HG03432 (cell line): ENCODE results near the gene F5.
"Not testable (repeated sequence)": the region's sequence is repeated elsewhere in the genome, so short reads cannot be mapped to it uniquely, and the experiment has no call there.

ENCODE experiments used
- ATAC-seq: cut with Tn5 transposase; IDR thresholded peaks from one replicate; pipeline ENCODE4 v1.9.1; 2021; ENCODE audit warnings: mild to moderate bottlenecking, moderate library complexity; ENCODE audit not compliant: unreplicated experiment

F5 gene

GRCh38 chr1:169546087-169546995 lies 39.9 kb downstream of the F5 start:
- peak; percentile 74 for ATAC-seq

DNA sequence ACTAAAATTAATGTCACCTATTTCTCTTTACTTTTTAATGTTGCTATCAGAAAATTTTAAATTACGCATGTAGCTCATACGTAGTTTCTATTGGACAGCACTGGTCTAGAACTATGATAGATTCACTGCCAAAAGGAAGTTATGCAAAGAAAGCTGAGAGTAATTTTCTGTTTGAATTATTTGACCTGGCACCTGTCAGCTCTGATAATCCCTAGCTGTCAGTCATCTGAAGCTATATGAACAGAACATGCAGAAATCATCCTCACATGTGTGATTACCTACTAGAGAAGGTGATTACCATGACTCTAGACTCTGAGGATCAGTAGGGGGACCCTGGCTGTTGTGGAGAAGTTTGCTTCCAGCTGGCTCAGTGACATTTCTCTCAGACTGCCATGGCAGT lies 40.8 kb downstream of the F5 start:
- ATAC-seq = no peak

GRCh38 chr1:169538998-169539871 lies 47.0 kb downstream of the F5 start:
- no peak for ATAC-seq

DNA sequence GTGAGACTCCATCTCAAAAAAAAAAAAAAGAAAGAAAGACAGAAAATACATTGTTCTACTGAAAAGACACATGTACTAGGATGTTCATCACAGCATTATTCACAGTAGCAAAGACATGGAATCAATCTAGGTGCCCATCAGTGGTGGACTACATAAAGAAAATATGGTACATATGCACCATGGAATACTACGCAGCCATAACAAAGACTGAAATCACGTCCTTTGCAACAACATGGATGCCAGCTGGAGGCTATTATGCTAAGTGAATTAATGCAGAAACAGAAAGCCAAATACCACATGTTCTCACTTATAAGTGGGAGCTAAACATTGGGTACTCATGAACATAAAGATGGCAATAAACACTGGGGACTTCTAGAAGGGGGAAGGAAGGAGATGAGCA lies 51.6 kb downstream of the F5 start:
- ATAC-seq = no peak

DNA sequence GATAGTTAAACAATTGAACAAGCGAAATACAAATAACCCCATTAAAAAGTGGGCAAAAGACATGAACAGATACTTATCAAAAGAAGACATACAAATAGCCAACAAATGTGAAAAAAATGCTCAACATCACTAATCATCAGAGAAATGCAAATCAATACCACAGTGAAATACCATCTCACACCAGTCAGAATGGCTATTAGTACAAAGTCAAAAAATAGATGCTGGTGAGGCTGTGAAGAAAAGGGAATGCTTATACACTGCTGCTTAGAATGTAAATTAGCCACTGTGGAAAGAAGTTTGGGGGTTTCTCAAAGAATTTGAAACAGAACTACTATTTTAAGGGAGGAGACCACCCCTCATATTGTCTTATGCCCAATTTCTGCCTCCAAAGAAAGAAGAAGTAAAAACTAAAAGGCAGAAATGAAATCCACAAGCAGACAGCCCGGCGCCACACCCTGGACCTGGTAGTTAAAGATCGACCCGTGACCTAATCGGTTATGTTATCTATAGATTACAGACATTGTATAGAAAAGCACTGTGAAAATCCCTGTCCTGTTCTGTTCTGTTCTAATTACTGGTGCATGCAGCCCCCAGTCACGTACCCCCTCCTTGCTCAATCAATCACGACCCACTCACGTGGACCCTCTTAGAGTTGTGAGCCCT lies 52.6 kb downstream of the F5 start:
- ATAC-seq = not testable (repeated sequence)

GRCh38 chr1:169530448-169530847 lies 55.8 kb downstream of the F5 start:
- no peak for ATAC-seq

- ATAC-seq = no peak
These were observed 57.1 kb downstream of the F5 start for GRCh38 chr1:169529068-169529642.

GRCh38 chr1:169528215-169529067 lies 57.8 kb downstream of the F5 start:
- ATAC-seq = no peak

DNA sequence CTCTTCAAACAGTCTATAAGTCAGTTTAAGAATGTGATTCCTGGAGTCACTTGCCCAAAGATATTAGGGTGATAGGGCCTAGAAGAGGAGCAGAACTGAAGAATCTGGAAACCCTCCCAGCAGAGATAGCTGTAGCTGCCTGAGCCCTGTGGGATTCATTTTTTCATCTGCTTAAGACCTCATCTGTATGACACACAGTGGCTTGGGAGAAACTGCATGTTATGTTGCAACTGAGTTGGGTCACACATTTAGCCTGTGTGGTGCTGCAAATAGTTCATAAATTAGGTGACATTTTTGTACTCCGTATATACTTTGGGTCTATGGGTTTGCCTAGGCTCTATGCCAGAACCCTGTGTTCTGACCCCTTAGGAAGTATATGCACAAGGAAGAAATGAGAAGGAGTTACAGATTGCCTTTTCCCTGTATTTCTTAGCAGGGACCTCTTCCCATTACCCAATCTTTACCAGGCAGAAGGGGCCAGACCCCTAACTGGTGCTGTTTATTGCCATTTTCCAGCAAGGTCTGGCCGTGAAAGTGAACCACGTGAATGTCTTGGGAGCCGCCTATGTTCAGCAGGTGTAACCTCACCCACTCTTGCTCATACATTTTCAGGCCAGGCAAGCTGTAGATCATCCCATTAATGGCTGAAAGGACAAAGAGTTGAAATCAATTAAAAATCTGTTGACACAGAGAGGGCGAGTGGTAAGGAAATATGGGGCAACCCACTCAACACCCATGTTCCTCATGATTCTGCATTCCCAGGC lies 58.6 kb downstream of the F5 start:
- ATAC-seq = no peak

DNA sequence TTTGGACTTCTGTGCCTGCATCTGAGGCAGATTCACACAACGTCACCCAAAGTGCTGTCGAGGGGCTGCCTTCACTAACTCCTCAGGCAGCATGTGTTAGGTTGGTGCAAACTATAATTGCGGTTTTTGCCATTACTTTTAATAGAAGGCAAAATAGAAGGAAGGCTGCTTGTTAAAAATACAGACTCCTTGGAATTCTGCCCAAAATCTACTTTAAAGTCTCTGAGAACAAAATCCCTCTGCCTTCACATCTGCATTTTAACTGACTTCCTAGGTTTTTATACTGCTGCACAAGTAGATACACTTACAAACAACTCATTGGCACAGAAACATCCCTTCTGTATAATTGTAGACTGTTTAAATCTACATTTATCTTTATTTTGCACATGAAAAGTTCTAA lies 59.3 kb downstream of the F5 start:
- ATAC-seq = no peak

DNA sequence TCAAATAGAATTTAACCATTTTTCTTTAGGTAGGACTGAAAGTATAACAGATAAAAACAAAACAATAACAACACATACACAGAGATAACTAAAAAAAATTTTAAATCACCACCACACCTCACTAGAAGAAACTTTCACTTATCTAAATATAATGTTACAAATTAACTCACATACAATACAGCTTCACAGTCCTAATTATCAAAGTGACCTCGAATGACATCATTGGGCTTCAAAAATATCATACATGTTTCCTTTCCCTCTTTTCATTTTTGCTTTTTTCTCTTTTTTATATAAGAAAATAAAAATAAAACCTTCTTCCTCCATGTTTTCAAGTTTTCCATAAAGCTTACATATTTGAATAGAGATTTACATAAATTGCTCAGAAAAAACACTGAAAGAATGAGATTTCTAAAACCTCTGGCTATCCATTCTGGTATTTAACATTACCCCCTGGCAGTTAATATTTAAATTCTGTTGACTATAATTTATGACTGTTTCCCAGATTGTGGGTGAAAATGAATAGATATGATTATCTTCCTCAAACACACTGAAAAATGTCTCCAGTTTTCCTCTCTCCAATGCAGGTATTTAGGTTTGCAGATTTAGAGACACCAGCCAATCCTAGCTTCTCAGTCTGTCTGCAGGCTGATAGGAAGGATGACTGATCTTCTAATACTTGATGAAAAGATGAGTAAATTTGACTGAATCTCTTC lies 60.0 kb downstream of the F5 start:
- ATAC-seq = no peak

- no peak for ATAC-seq
These were observed 60.9 kb downstream of the F5 start for GRCh38 chr1:169525391-169525790.

- ATAC-seq = no peak
These were observed 62.4 kb downstream of the F5 start for GRCh38 chr1:169523904-169524303.

GRCh38 chr1:169521226-169521625 lies 65.1 kb downstream of the F5 start:
- ATAC-seq = no peak

- no peak for ATAC-seq
These were observed 68.6 kb downstream of the F5 start for GRCh38 chr1:169517558-169518186.

GRCh38 chr1:169515641-169516040 lies 70.6 kb downstream of the F5 start:
- ATAC-seq = no peak

- no peak for ATAC-seq
These were observed 71.6 kb downstream of the F5 start for GRCh38 chr1:169514566-169515270.

GRCh38 chr1:169513208-169513607 lies 73.1 kb downstream of the F5 start:
- no peak for ATAC-seq
